K562 (cell line): ENCODE measurements around the gene ZBTB14. TPM values are rescaled to one million over a fixed set of nuclear protein-coding genes. Genes with fewer than 3 reads are reported as not detected.

Source experiments
- BRF2 ChIP-seq: IDR thresholded peaks from 3 replicates; pipeline ENCODE4 v1.6.1; 2011; ENCODE audit warnings: borderline replicate concordance, mild to moderate bottlenecking; ENCODE audit not compliant: insufficient read length, insufficient read depth
- CTBP1 ChIP-seq: fragments of 450-650 bp; IDR thresholded peaks from 2 replicates; pipeline ENCODE4 v1.6.1; 2016; ENCODE audit warnings: borderline replicate concordance
- EHMT2 ChIP-seq: fragments of 450-650 bp; IDR thresholded peaks from 2 replicates; pipeline ENCODE4 v1.6.1; 2018; ENCODE audit warnings: antibody characterized with exemption
- FOXM1 ChIP-seq, 2 experiments: fragments of 450-650 bp in 1 of 2; sonication (generic) in 1 of 2; formaldehyde crosslinking in 1 of 2; IDR thresholded peaks; 2 replicates each; pipeline versions ENCODE4 v1.6.1 to v1.9.0; 2017 to 2022; ENCODE audit warnings: low read depth in 2 of 2, mild to moderate bottlenecking in 2 of 2, missing genetic modification reagents in 1 of 2, moderate library complexity in 1 of 2
- HLTF ChIP-seq: fragments of 450-650 bp; IDR thresholded peaks from 2 replicates; pipeline ENCODE4 v1.6.1; 2016
- MCM3 ChIP-seq: fragments of 450-650 bp; IDR thresholded peaks from 2 replicates; pipeline ENCODE4 v1.6.1; 2016
- NUFIP1 ChIP-seq: fragments of 450-650 bp; IDR thresholded peaks from 2 replicates; pipeline ENCODE4 v1.6.1; 2018; ENCODE audit not compliant: partially characterized antibody
- PHB2 ChIP-seq: fragments of 450-650 bp; IDR thresholded peaks from 2 replicates; pipeline ENCODE4 v1.6.1; 2017; ENCODE audit warnings: low read depth
- POLR2AphosphoS5 ChIP-seq: IDR thresholded peaks from 2 replicates; pipeline ENCODE4 v1.6.1; 2011; ENCODE audit warnings: mild to moderate bottlenecking, low read depth, low read length, moderate library complexity; ENCODE audit not compliant: control insufficient read depth, insufficient read depth
- RFX5 ChIP-seq: IDR thresholded peaks from 2 replicates; pipeline ENCODE4 v1.6.1; 2011; ENCODE audit warnings: low read depth, mild to moderate bottlenecking, improper control_type of control experiment, low read length
- SMAD1 ChIP-seq: fragments of 150-350 bp; IDR thresholded peaks from 2 replicates; pipeline ENCODE4 v1.6.1; 2014; ENCODE audit warnings: low read length, low read depth; ENCODE audit not compliant: partially characterized antibody
- THAP12 ChIP-seq: fragments of 250-450 bp; sonication (Bioruptor Pico); IDR thresholded peaks from 2 replicates; pipeline ENCODE4 v1.9.0; 2021; ENCODE audit warnings: mild to moderate bottlenecking, inconsistent platforms
- TSC22D4 ChIP-seq: fragments of 450-650 bp; IDR thresholded peaks from 2 replicates; pipeline ENCODE4 v1.6.1; 2016; ENCODE audit warnings: missing genetic modification characterization, missing biosample characterization, control low read depth
- ZBTB49 ChIP-seq: sonication (generic); formaldehyde crosslinking; IDR thresholded peaks from 2 replicates; pipeline ENCODE4 v1.8.0; 2022; ENCODE audit warnings: missing genetic modification reagents, mild to moderate bottlenecking, borderline replicate concordance
- ZBTB8A ChIP-seq: fragments of 450-650 bp; IDR thresholded peaks from 2 replicates; pipeline ENCODE4 v1.6.1; 2018; ENCODE audit warnings: mild to moderate bottlenecking, moderate library complexity; ENCODE audit not compliant: partially characterized antibody
- ZNF311 ChIP-seq: fragments of 250-450 bp; sonication (Bioruptor Pico); IDR thresholded peaks from 2 replicates; pipeline ENCODE4 v1.4.0; 2020; ENCODE audit warnings: mild to moderate bottlenecking, moderate library complexity
- ZNF445 ChIP-seq: fragments of 250-450 bp; sonication (Bioruptor Pico); IDR thresholded peaks from 2 replicates; pipeline ENCODE4 v1.4.0; 2020; ENCODE audit warnings: low read depth, mild to moderate bottlenecking, moderate library complexity
- ZNF551 ChIP-seq: fragments of 250-450 bp; sonication (Bioruptor Pico); IDR thresholded peaks from 2 replicates; pipeline ENCODE4 v1.5.0; 2021; ENCODE audit warnings: mild to moderate bottlenecking, moderate library complexity
- polyA plus RNA-seq, 8 experiments: library from polyadenylated mRNA; depleted of rRNA in 4 of 8; stranded (reverse) in 5 of 8; unstranded in 3 of 8; fragments of >200 nt; fragmentation: Nextera tagmentation in 2 of 8; fragmentation: Illumina TruSeq in 1 of 8; extraction: Ambion mirVana in 2 of 8; extraction: Trizol in 1 of 8; gene quantifications; 2 replicates each; pipeline versions ENCODE4 v1.2.1 to v1.2.3, GENCODE V29; 2011 to 2014; ENCODE audit warnings: inconsistent platforms in 1 of 8, missing spikeins in 1 of 8
- total RNA-seq, 7 experiments: library from RNA; depleted of rRNA in 6 of 7; stranded (reverse); fragments of >200 nt in 6 of 7; fragmentation: Illumina TruSeq in 2 of 7; extraction: Trizol in 2 of 7; gene quantifications; 2 replicates each; pipeline versions ENCODE4 v1.2.1 to v1.2.3, GENCODE V29; 2011 to 2021; ENCODE audit warnings: low replicate concordance in 1 of 7

ZBTB14 gene
- total and polyA plus RNA-seq, 9 of the 15 experiments (the other 6 are each of a cell fraction or from before 2014, with no cell fraction given), result 2.8 to 12.6 (median 9.0) TPM

GRCh38 chr18:5294457-5295230, 882 bp downstream of the ZBTB14 start (continued):
- TF ChIP-seq THAP12 (CRISPR knock-in tag) (no peak), SMAD1 (no peak), ZNF551 (CRISPR knock-in tag) (no peak), POLR2AphosphoS5 (no peak), ZBTB8A (no peak), ZBTB49 (CRISPR knock-in tag) (no peak), FOXM1 (IDR thresholded peaks at IDR 0.05; ENCODE audit: low read depth) (no peak), FOXM1 (CRISPR knock-in tag; IDR thresholded peaks at IDR 0.05; ENCODE audit: low read depth) (no peak), TSC22D4 (tag) (no peak), CTBP1 (peak; percentile 75), NUFIP1 (no peak), PHB2 (no peak), EHMT2 (no peak), MCM3 (no peak), ZNF311 (CRISPR knock-in tag) (no peak), HLTF (no peak), BRF2 (no peak), RFX5 (no peak), ZNF445 (CRISPR knock-in tag) (no peak)
